HG03565 (cell line): ENCODE measurements around the gene MRPS15.
A peak's percentile ranks its signal among the peaks of the same experiment; 100 is the strongest.
"Not testable (repeated sequence)": the region's sequence is repeated elsewhere in the genome, so short reads cannot be mapped to it uniquely, and the experiment has no call there.

Experiments
- ATAC-seq: cut with Tn5 transposase; IDR thresholded peaks from one replicate; pipeline ENCODE4 v1.9.1; 2021; ENCODE audit warnings: mild to moderate bottlenecking, moderate library complexity; ENCODE audit not compliant: unreplicated experiment

MRPS15 gene

GRCh38 chr1:36463803-36464604 lies at the start of gene MRPS15:
TSS of gene MRPS15 (minus strand) at chr1:36464384. CDS start at chr1:36464275, 109 bp downstream.
- peak; percentile 85 for ATAC-seq

GRCh38 chr1:36512842-36513241 lies 48.7 kb upstream of the MRPS15 start:
- no peak for ATAC-seq

- no peak for ATAC-seq
Observed at GRCh38 chr1:36511804-36512798, 47.9 kb upstream of the MRPS15 start.

- ATAC-seq = not testable (repeated sequence)
Observed at GRCh38 chr1:36511220-36511619, 47.0 kb upstream of the MRPS15 start.

GRCh38 chr1:36510418-36510817 lies 46.2 kb upstream of the MRPS15 start:
- no peak for ATAC-seq

GRCh38 chr1:36508257-36508656 lies 44.1 kb upstream of the MRPS15 start:
- ATAC-seq = no peak

GRCh38 chr1:36506276-36506920 lies 42.2 kb upstream of the MRPS15 start:
- ATAC-seq = no peak

- no peak for ATAC-seq
Observed at GRCh38 chr1:36503733-36504132, 39.5 kb upstream of the MRPS15 start.

GRCh38 chr1:36503159-36503558 lies 39.0 kb upstream of the MRPS15 start:
- ATAC-seq = no peak

- ATAC-seq = no peak
Observed at GRCh38 chr1:36502616-36503015, 38.4 kb upstream of the MRPS15 start.

GRCh38 chr1:36501911-36502310 lies 37.7 kb upstream of the MRPS15 start:
- not testable (repeated sequence) for ATAC-seq

GRCh38 chr1:36497207-36497606 lies 33.0 kb upstream of the MRPS15 start:
- ATAC-seq = no peak

GRCh38 chr1:36494971-36495370 lies 30.8 kb upstream of the MRPS15 start:
- ATAC-seq = no peak

- no peak for ATAC-seq
Observed at GRCh38 chr1:36493524-36493923, 29.3 kb upstream of the MRPS15 start.

GRCh38 chr1:36492491-36492890 lies 28.3 kb upstream of the MRPS15 start:
- ATAC-seq = no peak

- ATAC-seq = not testable (repeated sequence)
Observed at GRCh38 chr1:36489258-36490051, 25.3 kb upstream of the MRPS15 start.

GRCh38 chr1:36487906-36488305 lies 23.7 kb upstream of the MRPS15 start:
- no peak for ATAC-seq

- not testable (repeated sequence) for ATAC-seq
Observed at GRCh38 chr1:36487336-36487725, 23.1 kb upstream of the MRPS15 start.

GRCh38 chr1:36486439-36487335 lies 22.5 kb upstream of the MRPS15 start:
- ATAC-seq = no peak
